ENCODE measurements around the gene SNRK. TPM values are rescaled to one million over a fixed set of nuclear protein-coding genes. Genes with fewer than 3 reads are reported as not detected.

SNRK gene
- total and polyA plus RNA-seq, 5 donors: 12.1 to 29.0 (median 27.2) TPM

DNA sequence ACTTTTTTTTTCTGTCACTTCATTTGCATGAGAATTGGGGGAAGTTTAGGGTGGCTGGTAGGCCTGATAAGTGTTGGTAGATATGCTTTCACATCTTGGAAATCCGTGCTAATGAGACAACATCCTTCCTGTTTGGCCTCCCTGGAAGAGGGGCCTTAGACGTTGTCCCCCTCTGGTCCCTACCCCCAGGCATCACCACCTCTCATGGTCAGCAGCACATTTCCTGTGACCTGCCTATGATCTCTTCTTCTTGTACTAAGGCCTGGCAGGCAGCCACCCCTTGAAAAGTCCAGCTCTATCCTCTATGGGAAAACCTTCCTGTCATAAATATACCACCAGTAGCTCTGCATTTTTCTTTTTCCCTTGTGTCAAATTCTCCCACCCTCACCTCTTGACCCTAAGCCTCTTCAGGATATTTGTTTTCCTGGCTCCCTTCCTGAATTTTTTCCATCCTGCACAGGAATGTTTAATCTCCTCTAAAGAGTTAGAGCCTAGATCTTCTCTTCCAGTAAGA lies 107.8 kb downstream of the SNRK start:
- peak; percentile 83 to 91 (median 87) for DNase-seq
- peak; percentile 90 to 92 for ATAC-seq
- H3K9me3 ChIP-seq (ENCODE audit: control insufficient read depth, low read length): no peaks in the 10 kb centered on the region
- H3K27ac ChIP-seq (ENCODE audit: low read length): no peak overlapping the region
- peaks cover 9% of the 10 kb centered on the region for H3K4me1 ChIP-seq (ENCODE audit: control insufficient read depth, insufficient read depth, low read length)
- WGBS: 20% methylated on average over 2 of the region's 2 CpGs
- H3K4me3 ChIP-seq (ENCODE audit: low read length): no peak overlapping the region
- H3K27me3 ChIP-seq (ENCODE audit: control insufficient read depth, insufficient read depth): no peaks in the 10 kb centered on the region
- intact Hi-C loops (cut with DNase I): no loop called here

DNA sequence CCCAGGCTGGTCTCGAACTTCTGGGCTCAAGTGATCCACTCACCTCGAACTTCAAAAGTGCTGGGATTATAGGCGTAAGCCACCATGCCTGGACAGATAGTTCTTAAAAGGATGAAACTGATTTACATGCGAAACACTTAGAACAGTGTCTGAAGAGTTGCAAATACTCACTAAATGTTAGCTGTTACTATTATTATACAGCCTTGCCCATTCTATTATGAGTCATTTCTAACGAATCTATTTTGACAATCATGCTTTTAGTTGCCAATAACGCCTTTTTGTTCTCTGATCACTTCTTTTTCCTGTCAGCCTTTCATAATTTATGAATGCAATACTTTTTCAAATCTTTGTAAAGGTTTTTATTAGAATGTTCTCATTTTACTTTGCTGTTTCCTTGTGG lies 112.7 kb downstream of the SNRK start:
- no peak for DNase-seq
- Histone ChIP-seq H3K27ac (ENCODE audit: low read length) (no peak overlapping the region), H3K4me3 (ENCODE audit: low read length) (no peak overlapping the region), H3K27me3 (ENCODE audit: control insufficient read depth, insufficient read depth) (no peaks in the 10 kb centered on the region), H3K9me3 (ENCODE audit: control insufficient read depth, low read length) (no peaks in the 10 kb centered on the region), H3K4me1 (ENCODE audit: control insufficient read depth, insufficient read depth, low read length) (peaks cover 3% of the 10 kb centered on the region)
- WGBS: 83% methylated on average over 6 of the region's 6 CpGs
- no peak for ATAC-seq
- intact Hi-C loops (cut with DNase I): no loop called here

DNA sequence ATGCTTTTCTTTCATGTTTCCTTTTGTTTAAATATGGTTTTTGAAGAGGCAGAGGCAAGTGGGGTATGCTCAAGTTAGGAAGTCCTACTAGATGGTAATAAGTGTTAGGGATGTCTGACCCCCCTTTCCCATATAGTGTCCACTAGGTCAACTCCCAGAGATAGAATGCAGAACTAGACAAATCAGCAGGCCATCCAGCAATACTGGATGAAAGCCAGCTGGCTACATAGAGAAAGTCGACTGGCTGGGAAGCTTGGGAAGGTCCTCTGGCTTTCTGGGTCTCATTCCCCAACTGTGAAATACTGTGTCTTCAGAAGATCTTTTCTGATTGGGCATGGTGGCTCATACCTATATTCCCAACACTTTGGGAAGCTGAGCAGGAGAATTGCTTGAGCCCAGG lies 113.8 kb downstream of the SNRK start:
- Histone ChIP-seq H3K4me3 (ENCODE audit: low read length) (no peak overlapping the region), H3K27me3 (ENCODE audit: control insufficient read depth, insufficient read depth) (no peaks in the 10 kb centered on the region), H3K27ac (ENCODE audit: low read length) (no peak overlapping the region), H3K4me1 (ENCODE audit: control insufficient read depth, insufficient read depth, low read length) (peaks cover 3% of the 10 kb centered on the region), H3K9me3 (ENCODE audit: control insufficient read depth, low read length) (no peaks in the 10 kb centered on the region)
- ATAC-seq (no peak), DNase-seq (no peak)
- WGBS: 10% methylated on average over 1 of the region's 1 CpG
- intact Hi-C loops (cut with DNase I): no loop called here

Other genes with a start within 250 kb of the SNRK start
- 10 to 100 TPM; 16.9 to 28.2 (median 25.0) TPM for gene POMGNT2, start 180.5 kb upstream of the SNRK start, total RNA-seq
- gene POMGNT2, start 180.5 kb upstream of the SNRK start, polyA plus RNA-seq: 23.4 TPM